Smooth muscle cell (in vitro differentiated cells): ENCODE data around the gene CRK. TPM values are rescaled to one million over a fixed set of nuclear protein-coding genes. Genes with fewer than 3 reads are reported as not detected.
"Not testable (repeated sequence)": the region's sequence is repeated elsewhere in the genome, so short reads cannot be mapped to it uniquely, and the experiment has no call there.

Experiments
- DNase-seq: peaks from one replicate; lab custom pipeline; 2025; ENCODE audit not compliant: unreplicated experiment; lab: John Stamatoyannopoulos, UW
- H2AFZ ChIP-seq: fragments of 200-600 bp; sonication (generic); 2 replicates; pipeline ENCODE4 v1.6.0; 2016; ENCODE audit warnings: antibody characterized with exemption, low read depth, mild to moderate bottlenecking
- H3F3A ChIP-seq: fragments of 200-600 bp; sonication (generic); 2 replicates; pipeline ENCODE4 v1.6.0; 2017; ENCODE audit warnings: antibody characterized with exemption, low read depth
- H3K27ac ChIP-seq: fragments of 200-600 bp; sonication (generic); 2 replicates; pipeline ENCODE4 v1.5.1; 2016; ENCODE audit warnings: low read depth, mild to moderate bottlenecking
- H3K27me3 ChIP-seq: fragments of 200-600 bp; sonication (generic); 2 replicates; pipeline ENCODE4 v1.6.1; 2016; ENCODE audit warnings: low read depth, mild to moderate bottlenecking
- H3K36me3 ChIP-seq: fragments of 200-600 bp; sonication (generic); 2 replicates; pipeline ENCODE4 v1.5.1; 2016; ENCODE audit warnings: low read depth
- H3K4me1 ChIP-seq: fragments of 200-600 bp; sonication (generic); 2 replicates; pipeline ENCODE4 v1.5.1; 2016; ENCODE audit warnings: low read depth
- H3K4me2 ChIP-seq: fragments of 200-600 bp; sonication (generic); 2 replicates; pipeline ENCODE4 v1.6.0; 2016; ENCODE audit warnings: mild to moderate bottlenecking
- H3K4me3 ChIP-seq: fragments of 200-600 bp; sonication (generic); 2 replicates; pipeline ENCODE4 v1.5.1; 2016; ENCODE audit warnings: mild to moderate bottlenecking
- H3K79me2 ChIP-seq: fragments of 200-600 bp; sonication (generic); 2 replicates; pipeline ENCODE4 v1.6.0; 2016; ENCODE audit warnings: low read depth, mild to moderate bottlenecking
- H3K9ac ChIP-seq: fragments of 200-600 bp; sonication (generic); 2 replicates; pipeline ENCODE4 v1.6.0; 2016; ENCODE audit warnings: low read depth
- H3K9me3 ChIP-seq: fragments of 200-600 bp; sonication (generic); replicated peaks from 2 replicates; pipeline ENCODE4 v1.5.1; 2016; ENCODE audit warnings: low read depth
- H4K20me1 ChIP-seq: fragments of 200-600 bp; sonication (generic); 2 replicates; pipeline ENCODE4 v1.6.0; 2016; ENCODE audit warnings: low read depth
- WGBS: methylation state at CpG from one replicate; pipeline ENCODE4 v1.1.7; 2016; ENCODE audit warnings: low lambda C conversion rate; 5-methylcytosine and 5-hydroxymethylcytosine counted together
- polyA plus RNA-seq: library from polyadenylated mRNA; unstranded; fragments of >200 nt; fragmentation: Nextera tagmentation; extraction: Ambion mirVana; gene quantifications from 2 replicates; pipeline ENCODE4 v1.2.1, GENCODE V29; 2016
- total RNA-seq: library from RNA; depleted of rRNA; stranded (reverse); fragments of >200 nt; gene quantifications from 2 replicates; pipeline ENCODE4 v1.2.3, GENCODE V29; 2014
- TF ChIP-seq, protein P1 (sequence below): fragments of 200-600 bp; sonication (generic); IDR thresholded peaks from 2 replicates; pipeline ENCODE4 v1.5.1; 2017; ENCODE audit warnings: borderline replicate concordance, mild to moderate bottlenecking, antibody characterized with exemption; ENCODE audit not compliant: insufficient read depth, poor library complexity, severe bottlenecking

CRK gene
- total and polyA plus RNA-seq, 2 experiments from 2014 or later: 49.7 to 56.8 TPM

- TF ChIP-seq, protein P1, sequence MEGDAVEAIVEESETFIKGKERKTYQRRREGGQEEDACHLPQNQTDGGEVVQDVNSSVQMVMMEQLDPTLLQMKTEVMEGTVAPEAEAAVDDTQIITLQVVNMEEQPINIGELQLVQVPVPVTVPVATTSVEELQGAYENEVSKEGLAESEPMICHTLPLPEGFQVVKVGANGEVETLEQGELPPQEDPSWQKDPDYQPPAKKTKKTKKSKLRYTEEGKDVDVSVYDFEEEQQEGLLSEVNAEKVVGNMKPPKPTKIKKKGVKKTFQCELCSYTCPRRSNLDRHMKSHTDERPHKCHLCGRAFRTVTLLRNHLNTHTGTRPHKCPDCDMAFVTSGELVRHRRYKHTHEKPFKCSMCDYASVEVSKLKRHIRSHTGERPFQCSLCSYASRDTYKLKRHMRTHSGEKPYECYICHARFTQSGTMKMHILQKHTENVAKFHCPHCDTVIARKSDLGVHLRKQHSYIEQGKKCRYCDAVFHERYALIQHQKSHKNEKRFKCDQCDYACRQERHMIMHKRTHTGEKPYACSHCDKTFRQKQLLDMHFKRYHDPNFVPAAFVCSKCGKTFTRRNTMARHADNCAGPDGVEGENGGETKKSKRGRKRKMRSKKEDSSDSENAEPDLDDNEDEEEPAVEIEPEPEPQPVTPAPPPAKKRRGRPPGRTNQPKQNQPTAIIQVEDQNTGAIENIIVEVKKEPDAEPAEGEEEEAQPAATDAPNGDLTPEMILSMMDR: no peak
- H3K27me3 ChIP-seq: no peaks in the 10 kb centered on the region
- H3K4me2 ChIP-seq: peak overlapping the region; percentile 82
- 18% methylated on average over 6 of the region's 6 CpGs for WGBS
- peaks cover 29% of the 10 kb centered on the region for H3F3A ChIP-seq
- H4K20me1 ChIP-seq: peaks cover 100% of the 10 kb centered on the region
- H3K4me1 ChIP-seq: peaks cover 33% of the 10 kb centered on the region
- H2AFZ ChIP-seq: no peak overlapping the region
- H3K27ac ChIP-seq: peak overlapping the region; percentile 68
- H3K4me3 ChIP-seq: peak overlapping the region; percentile 2
- H3K9me3 ChIP-seq: no peaks in the 10 kb centered on the region
- H3K36me3 ChIP-seq: no peaks in the 10 kb centered on the region
- DNase-seq: no peak
- H3K79me2 ChIP-seq: peaks cover 100% of the 10 kb centered on the region
- peak overlapping the region; percentile 21 for H3K9ac ChIP-seq
Measured at GRCh38 chr17:1390432-1391367, 65.3 kb downstream of the CRK start.

GRCh38 chr17:1387490-1388227, 68.4 kb downstream of the CRK start:
- WGBS: 69% methylated on average over 17 of the region's 22 CpGs
- peak overlapping the region; percentile 6 for H3K4me2 ChIP-seq
- H4K20me1 ChIP-seq: peaks cover 100% of the 10 kb centered on the region
- peaks cover 23% of the 10 kb centered on the region for H3K4me1 ChIP-seq
- peaks cover 17% of the 10 kb centered on the region for H3F3A ChIP-seq
- not testable (repeated sequence) for H3K4me3 ChIP-seq, H3K9me3 ChIP-seq, H3K9ac ChIP-seq, H2AFZ ChIP-seq, DNase-seq, H3K27me3 ChIP-seq, H3K36me3 ChIP-seq
- H3K27ac ChIP-seq: peak overlapping the region; percentile 30
- H3K79me2 ChIP-seq: peaks cover 100% of the 10 kb centered on the region

- DNase-seq, H3K27me3 ChIP-seq, H3K9me3 ChIP-seq, H2AFZ ChIP-seq, H3K4me3 ChIP-seq, H3K36me3 ChIP-seq, H3K9ac ChIP-seq: not testable (repeated sequence)
- Histone ChIP-seq H4K20me1 (peaks cover 100% of the 10 kb centered on the region), H3K79me2 (peaks cover 100% of the 10 kb centered on the region), H3K4me1 (peaks cover 23% of the 10 kb centered on the region), H3K4me2 (peak overlapping the region; percentile 6), H3K27ac (peak overlapping the region; percentile 30), H3F3A (peaks cover 11% of the 10 kb centered on the region)
- 89% methylated on average over 8 of the region's 8 CpGs for WGBS
Measured at GRCh38 chr17:1386675-1387190, 69.3 kb downstream of the CRK start.

DNA sequence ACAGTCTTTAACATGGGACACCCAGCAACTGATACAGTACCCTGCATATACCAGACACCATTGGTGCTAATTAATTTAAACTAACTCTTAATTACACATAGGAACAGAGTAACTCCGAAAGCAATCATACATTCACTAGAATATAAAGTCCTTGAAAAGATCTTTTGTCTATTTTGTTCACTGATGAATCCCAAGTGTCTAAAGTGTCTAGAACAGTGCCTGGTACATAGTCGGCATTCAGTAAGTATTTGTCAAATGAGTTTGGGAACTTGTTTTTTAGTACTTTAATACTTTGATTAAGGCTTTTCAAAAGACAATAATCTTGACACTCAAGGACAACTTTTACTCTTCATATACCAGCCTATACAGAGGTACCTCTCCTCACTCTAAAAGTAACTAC, 69.8 kb downstream of the CRK start:
- Histone ChIP-seq H3K9me3 (no peaks in the 10 kb centered on the region), H3K4me2 (no peak overlapping the region), H3K4me1 (peaks cover 19% of the 10 kb centered on the region), H3K27ac (no peak overlapping the region), H2AFZ (no peak overlapping the region), H3K36me3 (no peaks in the 10 kb centered on the region), H3K4me3 (no peak overlapping the region), H4K20me1 (peaks cover 100% of the 10 kb centered on the region), H3K9ac (no peak overlapping the region), H3K79me2 (peaks cover 100% of the 10 kb centered on the region), H3K27me3 (no peaks in the 10 kb centered on the region), H3F3A (peaks cover 11% of the 10 kb centered on the region)
- TF ChIP-seq, protein P1: no peak
- no peak for DNase-seq
- WGBS: 92% methylated on average over 2 of the region's 2 CpGs
